NT2/D1 (cell line): ENCODE data around the gene KIF1C.

Source experiments
- DNase-seq: peaks from one replicate; pipeline ENCODE4 v3.0.0-alpha.2; 2011; ENCODE audit warnings: low read depth, low spot score
- H3K27me3 ChIP-seq: 2 replicates; pipeline ENCODE4 v1.6.0; 2011; ENCODE audit warnings: mild to moderate bottlenecking; ENCODE audit not compliant: insufficient read length, insufficient read depth
- H3K36me3 ChIP-seq: 2 replicates; pipeline ENCODE4 v1.6.1; 2011; ENCODE audit warnings: mild to moderate bottlenecking, low read length, mixed read lengths; ENCODE audit not compliant: insufficient read depth, insufficient read length
- H3K4me1 ChIP-seq: 2 replicates; pipeline ENCODE4 v1.5.1; 2011; ENCODE audit not compliant: insufficient read depth, insufficient read length
- H3K4me3 ChIP-seq: 2 replicates; pipeline ENCODE4 v1.5.1; 2011; ENCODE audit warnings: low read depth; ENCODE audit not compliant: insufficient read length
- H3K9ac ChIP-seq: 2 replicates; pipeline ENCODE4 v1.6.0; 2011; ENCODE audit warnings: low read depth; ENCODE audit not compliant: insufficient read length
- H3K9me3 ChIP-seq: 2 replicates; pipeline ENCODE4 v1.5.1; 2011; ENCODE audit warnings: mild to moderate bottlenecking, low read length; ENCODE audit not compliant: insufficient read depth
- SUZ12 ChIP-seq: IDR thresholded peaks from 2 replicates; pipeline ENCODE4 v1.6.1; 2011; ENCODE audit not compliant: insufficient read length, insufficient read depth; ENCODE audit errors: extremely low read depth
- YY1 ChIP-seq: IDR thresholded peaks from 2 replicates; pipeline ENCODE4 v1.6.1; 2011; ENCODE audit not compliant: insufficient read length, insufficient read depth
- ZNF274 ChIP-seq: IDR thresholded peaks from 2 replicates; pipeline ENCODE4 v1.6.1; 2011; ENCODE audit warnings: mild to moderate bottlenecking, low read depth, low read length

KIF1C gene

GRCh38 chr17:4965311-4965986 lies 32.3 kb upstream of the KIF1C start:
- peaks cover 25% of the 10 kb centered on the region for H3K36me3 ChIP-seq
- peaks cover 9% of the 10 kb centered on the region for H3K4me1 ChIP-seq
- H3K27me3 ChIP-seq, result no peaks in the 10 kb centered on the region
- no peak overlapping the region for H3K9ac ChIP-seq
- DNase-seq, result no peak
- TF ChIP-seq SUZ12 (no peak), YY1 (no peak), ZNF274 (no peak)
- H3K4me3 ChIP-seq, result no peak overlapping the region
- no peaks in the 10 kb centered on the region for H3K9me3 ChIP-seq

- Histone ChIP-seq H3K4me1 (peaks cover 9% of the 10 kb centered on the region), H3K9me3 (no peaks in the 10 kb centered on the region), H3K36me3 (peaks cover 33% of the 10 kb centered on the region), H3K4me3 (peak overlapping the region; percentile 91), H3K9ac (peak overlapping the region; percentile 95), H3K27me3 (no peaks in the 10 kb centered on the region)
- DNase-seq, result peak; percentile 95
- no peak for TF ChIP-seq ZNF274
- TF ChIP-seq SUZ12, result no peak
- no peak for TF ChIP-seq YY1
Observed at GRCh38 chr17:4966844-4967538, 30.8 kb upstream of the KIF1C start.

GRCh38 chr17:4967539-4968485 lies 29.9 kb upstream of the KIF1C start, which contains the start of gene SPAG7:
Gene SPAG7 (minus strand): TSS chr17:4967817. CDS start chr17:4967804, 13 bp downstream.
- peaks cover 39% of the 10 kb centered on the region for H3K36me3 ChIP-seq
- H3K4me3 ChIP-seq, result peak within 1 kb of the TSS; percentile 91
- peak within 1 kb of the TSS; percentile 95 for H3K9ac ChIP-seq
- peak; percentile 82 for TF ChIP-seq YY1
- TF ChIP-seq ZNF274, result no peak
- no peak for TF ChIP-seq SUZ12
- peaks cover 9% of the 10 kb centered on the region for H3K4me1 ChIP-seq
- H3K9me3 ChIP-seq, result no peaks in the 10 kb centered on the region
- peak; percentile 91 for DNase-seq
- no peaks in the 10 kb centered on the region for H3K27me3 ChIP-seq

- H3K27me3 ChIP-seq, result no peaks in the 10 kb centered on the region
- H3K9ac ChIP-seq, result peak overlapping the region; percentile 95
- no peaks in the 10 kb centered on the region for H3K9me3 ChIP-seq
- peak overlapping the region; percentile 91 for H3K4me3 ChIP-seq
- peaks cover 43% of the 10 kb centered on the region for H3K36me3 ChIP-seq
- peaks cover 9% of the 10 kb centered on the region for H3K4me1 ChIP-seq
- no peak for DNase-seq
- TF ChIP-seq ZNF274 (no peak), YY1 (no peak), SUZ12 (no peak)
Observed at GRCh38 chr17:4968486-4969046, 29.2 kb upstream of the KIF1C start.

- DNase-seq, result no peak
- peak overlapping the region; percentile 95 for H3K9ac ChIP-seq
- H3K4me3 ChIP-seq, result peak overlapping the region; percentile 91
Observed at GRCh38 chr17:4969047-4969550, 28.7 kb upstream of the KIF1C start.

GRCh38 chr17:4969551-4970173 lies 28.1 kb upstream of the KIF1C start:
- Histone ChIP-seq H3K27me3 (peaks cover 3% of the 10 kb centered on the region), H3K4me3 (peak overlapping the region; percentile 91), H3K36me3 (peaks cover 49% of the 10 kb centered on the region), H3K9me3 (no peaks in the 10 kb centered on the region), H3K4me1 (peaks cover 9% of the 10 kb centered on the region), H3K9ac (peak overlapping the region; percentile 95)
- TF ChIP-seq SUZ12, result no peak
- no peak for TF ChIP-seq ZNF274
- no peak for TF ChIP-seq YY1
- no peak for DNase-seq

More at GRCh38 chr17:4969047-4969550, 28.7 kb upstream of the KIF1C start:
- Histone ChIP-seq H3K4me1 (peaks cover 9% of the 10 kb centered on the region), H3K27me3 (no peaks in the 10 kb centered on the region), H3K9me3 (no peaks in the 10 kb centered on the region), H3K36me3 (peaks cover 44% of the 10 kb centered on the region)
- no peak for TF ChIP-seq SUZ12
- TF ChIP-seq YY1, result no peak
